HL-60 (cell line): Measurements from ENCODE around the gene NUMB.

Source experiments
- DNase-seq, 2 experiments: peaks; one replicate each; pipeline ENCODE4 v3.0.0-alpha.2; 2010 to 2020; ENCODE audit warnings: low read depth in 1 of 2, low spot score in 1 of 2
- H3K27ac ChIP-seq: fragments of 250-450 bp; sonication (Bioruptor Pico); replicated peaks from 2 replicates; pipeline ENCODE4 v1.5.1; 2020; ENCODE audit warnings: mild to moderate bottlenecking, moderate library complexity
- H3K27me3 ChIP-seq: fragments of 250-450 bp; sonication (Bioruptor Pico); 2 replicates; pipeline ENCODE4 v1.5.1; 2021; ENCODE audit warnings: mild to moderate bottlenecking, moderate library complexity; ENCODE audit not compliant: insufficient read depth, poor library complexity, severe bottlenecking
- H3K4me3 ChIP-seq: replicated peaks from 2 replicates; pipeline ENCODE4 v1.5.1; 2011; ENCODE audit warnings: mild to moderate bottlenecking, control low read depth, low read length; ENCODE audit not compliant: insufficient read depth
- GABPA ChIP-seq: IDR thresholded peaks from 2 replicates; pipeline ENCODE4 v1.6.1; 2012; ENCODE audit warnings: low read depth
- POLR2AphosphoS5 ChIP-seq: IDR thresholded peaks from 2 replicates; pipeline ENCODE4 v1.6.1; 2012; ENCODE audit warnings: low read depth
- SPI1 ChIP-seq: IDR thresholded peaks from 2 replicates; pipeline ENCODE4 v1.6.1; 2012; ENCODE audit warnings: low read depth, mild to moderate bottlenecking, borderline replicate concordance
- TF ChIP-seq, protein P1 (sequence below): IDR thresholded peaks from 2 replicates; pipeline ENCODE4 v1.6.1; 2012; ENCODE audit warnings: low read depth; ENCODE audit not compliant: insufficient replicate concordance
- TF ChIP-seq, protein P2 (sequence below): IDR thresholded peaks from one replicate; pipeline ENCODE4 v1.5.1; 2011; ENCODE audit warnings: low read length, control low read depth, inconsistent platforms; ENCODE audit not compliant: insufficient read depth

The NUMB gene

DNA sequence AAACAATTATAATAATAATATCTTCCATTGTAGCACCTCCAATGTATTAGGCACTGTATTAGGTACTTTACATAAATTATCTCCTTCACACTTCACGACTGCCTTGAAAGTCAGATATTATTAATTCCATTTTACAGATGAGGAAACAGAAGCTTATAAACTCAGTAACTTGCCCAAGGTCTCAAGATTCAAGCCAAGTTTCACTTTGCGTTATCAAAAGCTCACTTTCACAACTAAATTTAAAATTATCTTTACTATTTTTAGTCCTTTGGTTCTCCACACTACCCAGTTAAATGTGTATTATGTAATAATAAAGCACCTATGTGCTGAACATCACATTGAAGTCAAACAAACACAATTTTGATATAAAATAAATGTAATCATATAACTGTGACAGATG is 55.8 kb downstream of the NUMB start:
- no peak overlapping the region for H3K4me3 ChIP-seq
- DNase-seq = no peak
- H3K27me3 ChIP-seq = no peaks in the 10 kb centered on the region
- TF ChIP-seq, protein P1, sequence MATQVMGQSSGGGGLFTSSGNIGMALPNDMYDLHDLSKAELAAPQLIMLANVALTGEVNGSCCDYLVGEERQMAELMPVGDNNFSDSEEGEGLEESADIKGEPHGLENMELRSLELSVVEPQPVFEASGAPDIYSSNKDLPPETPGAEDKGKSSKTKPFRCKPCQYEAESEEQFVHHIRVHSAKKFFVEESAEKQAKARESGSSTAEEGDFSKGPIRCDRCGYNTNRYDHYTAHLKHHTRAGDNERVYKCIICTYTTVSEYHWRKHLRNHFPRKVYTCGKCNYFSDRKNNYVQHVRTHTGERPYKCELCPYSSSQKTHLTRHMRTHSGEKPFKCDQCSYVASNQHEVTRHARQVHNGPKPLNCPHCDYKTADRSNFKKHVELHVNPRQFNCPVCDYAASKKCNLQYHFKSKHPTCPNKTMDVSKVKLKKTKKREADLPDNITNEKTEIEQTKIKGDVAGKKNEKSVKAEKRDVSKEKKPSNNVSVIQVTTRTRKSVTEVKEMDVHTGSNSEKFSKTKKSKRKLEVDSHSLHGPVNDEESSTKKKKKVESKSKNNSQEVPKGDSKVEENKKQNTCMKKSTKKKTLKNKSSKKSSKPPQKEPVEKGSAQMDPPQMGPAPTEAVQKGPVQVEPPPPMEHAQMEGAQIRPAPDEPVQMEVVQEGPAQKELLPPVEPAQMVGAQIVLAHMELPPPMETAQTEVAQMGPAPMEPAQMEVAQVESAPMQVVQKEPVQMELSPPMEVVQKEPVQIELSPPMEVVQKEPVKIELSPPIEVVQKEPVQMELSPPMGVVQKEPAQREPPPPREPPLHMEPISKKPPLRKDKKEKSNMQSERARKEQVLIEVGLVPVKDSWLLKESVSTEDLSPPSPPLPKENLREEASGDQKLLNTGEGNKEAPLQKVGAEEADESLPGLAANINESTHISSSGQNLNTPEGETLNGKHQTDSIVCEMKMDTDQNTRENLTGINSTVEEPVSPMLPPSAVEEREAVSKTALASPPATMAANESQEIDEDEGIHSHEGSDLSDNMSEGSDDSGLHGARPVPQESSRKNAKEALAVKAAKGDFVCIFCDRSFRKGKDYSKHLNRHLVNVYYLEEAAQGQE = no peak
- TF ChIP-seq SPI1 = no peak
- TF ChIP-seq GABPA = no peak
- TF ChIP-seq, protein P2, sequence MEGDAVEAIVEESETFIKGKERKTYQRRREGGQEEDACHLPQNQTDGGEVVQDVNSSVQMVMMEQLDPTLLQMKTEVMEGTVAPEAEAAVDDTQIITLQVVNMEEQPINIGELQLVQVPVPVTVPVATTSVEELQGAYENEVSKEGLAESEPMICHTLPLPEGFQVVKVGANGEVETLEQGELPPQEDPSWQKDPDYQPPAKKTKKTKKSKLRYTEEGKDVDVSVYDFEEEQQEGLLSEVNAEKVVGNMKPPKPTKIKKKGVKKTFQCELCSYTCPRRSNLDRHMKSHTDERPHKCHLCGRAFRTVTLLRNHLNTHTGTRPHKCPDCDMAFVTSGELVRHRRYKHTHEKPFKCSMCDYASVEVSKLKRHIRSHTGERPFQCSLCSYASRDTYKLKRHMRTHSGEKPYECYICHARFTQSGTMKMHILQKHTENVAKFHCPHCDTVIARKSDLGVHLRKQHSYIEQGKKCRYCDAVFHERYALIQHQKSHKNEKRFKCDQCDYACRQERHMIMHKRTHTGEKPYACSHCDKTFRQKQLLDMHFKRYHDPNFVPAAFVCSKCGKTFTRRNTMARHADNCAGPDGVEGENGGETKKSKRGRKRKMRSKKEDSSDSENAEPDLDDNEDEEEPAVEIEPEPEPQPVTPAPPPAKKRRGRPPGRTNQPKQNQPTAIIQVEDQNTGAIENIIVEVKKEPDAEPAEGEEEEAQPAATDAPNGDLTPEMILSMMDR = no peak
- TF ChIP-seq POLR2AphosphoS5 = no peak
- no peak overlapping the region for H3K27ac ChIP-seq

DNA sequence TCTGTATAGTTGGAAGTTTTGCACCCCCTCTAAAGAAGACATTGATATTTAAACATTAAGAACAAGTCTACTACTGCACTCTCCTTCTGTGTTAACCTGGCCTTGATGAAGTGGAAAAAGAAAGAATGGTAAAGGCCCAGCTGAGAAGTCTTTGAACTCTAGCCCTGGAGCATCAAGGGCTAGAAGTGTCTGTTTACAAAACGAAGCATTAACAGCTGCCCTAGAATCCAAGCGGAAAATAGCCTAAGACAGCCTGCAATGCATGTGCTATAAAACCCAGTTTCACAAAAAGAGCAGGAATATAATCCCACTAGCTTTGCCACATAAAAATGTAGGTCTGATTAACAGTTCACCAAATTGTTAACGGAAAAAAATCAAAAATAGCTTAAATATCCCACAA is 60.5 kb downstream of the NUMB start:
- Histone ChIP-seq H3K27me3 (no peaks in the 10 kb centered on the region), H3K4me3 (no peak overlapping the region), H3K27ac (no peak overlapping the region)
- DNase-seq = no peak
- no peak for TF ChIP-seq GABPA
- TF ChIP-seq, protein P2 = no peak
- no peak for TF ChIP-seq SPI1

DNA sequence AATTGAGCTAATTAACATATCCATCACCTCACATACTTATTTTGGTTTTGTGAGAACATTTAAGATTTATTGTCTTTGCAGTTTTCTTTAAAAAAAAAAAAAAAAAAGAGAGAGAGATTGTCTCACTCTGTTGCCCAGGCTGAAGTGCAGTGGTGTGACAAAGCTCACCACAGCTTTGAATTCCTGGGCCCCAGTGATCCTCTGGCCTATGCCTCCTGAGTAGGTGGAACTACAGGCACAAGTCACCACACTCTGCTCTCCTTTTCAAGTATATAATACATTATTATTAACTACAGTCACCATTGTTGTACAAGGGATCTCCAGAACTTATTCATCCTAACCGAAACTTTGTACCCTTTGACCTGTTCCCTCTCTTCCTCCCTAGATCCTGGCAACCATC is 64.0 kb downstream of the NUMB start:
- DNase-seq = no peak
- no peak for TF ChIP-seq SPI1
- no peak for TF ChIP-seq POLR2AphosphoS5
- TF ChIP-seq, protein P2 = no peak
- TF ChIP-seq, protein P1 = no peak
- no peak for TF ChIP-seq GABPA
- Histone ChIP-seq H3K27ac (no peak overlapping the region), H3K27me3 (no peaks in the 10 kb centered on the region), H3K4me3 (no peak overlapping the region)

DNA sequence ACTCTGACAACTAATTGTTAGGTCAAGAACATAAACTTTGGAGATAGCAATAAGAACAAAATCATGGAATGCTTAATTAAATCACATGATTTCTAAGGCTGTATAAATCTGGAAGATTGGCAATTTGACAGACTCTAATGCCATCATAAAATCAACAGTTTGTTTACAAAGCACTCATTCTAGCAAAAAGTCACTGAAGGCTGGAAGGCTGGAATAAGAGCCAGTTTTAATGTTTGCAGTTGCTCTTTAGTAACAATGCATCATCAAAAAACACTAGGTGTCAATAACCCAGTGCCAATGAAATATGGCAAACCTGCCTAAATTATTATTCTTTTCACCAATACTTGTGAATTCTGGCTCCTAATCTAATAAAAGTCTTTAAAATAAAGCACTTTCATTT is 65.0 kb downstream of the NUMB start:
- Histone ChIP-seq H3K27me3 (no peaks in the 10 kb centered on the region), H3K27ac (no peak overlapping the region), H3K4me3 (no peak overlapping the region)
- DNase-seq = no peak
- TF ChIP-seq GABPA (no peak), SPI1 (no peak)
- TF ChIP-seq, protein P1 = no peak
- TF ChIP-seq, protein P2 = no peak
